ENCODE data around the gene OR5M3. TPM values are rescaled to one million over a fixed set of nuclear protein-coding genes. Genes with fewer than 3 reads are reported as not detected.

Gene OR5M3
- polyA plus RNA-seq, 1 of the 3 experiments (the other 2 are of a cell fraction), result not detected

DNA sequence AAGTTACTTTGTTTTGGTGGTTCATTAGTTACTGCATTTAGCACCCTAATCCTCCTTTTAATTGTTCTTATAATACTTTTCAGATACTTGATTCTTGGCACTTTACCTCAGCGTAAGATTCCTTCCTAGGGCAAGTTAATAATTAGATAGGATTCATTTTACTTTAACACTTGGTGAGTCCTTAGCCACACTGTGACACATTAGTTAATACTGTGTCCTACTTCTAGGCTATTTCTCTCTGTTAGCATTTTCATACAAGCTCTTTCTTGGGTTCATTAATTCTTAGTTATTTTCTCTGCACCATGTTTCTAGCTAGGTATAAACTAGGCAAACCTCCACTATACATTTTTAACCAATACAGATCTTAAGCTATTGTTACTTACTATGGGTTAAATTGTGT, 16.1 kb downstream of the OR5M3 start:
- no peaks in the 10 kb centered on the region for H4K20me1 ChIP-seq (ENCODE audit: insufficient read depth)
- ChIA-PET CTCF (no interaction called here), POLR2A (no interaction called here)
- H3K36me3 ChIP-seq (replicated peaks in 1 of 2; ENCODE audit: control insufficient read depth in 1 of 2, insufficient read depth in 2 of 2, low read length in 1 of 2), result no peaks in the 10 kb centered on the region
- no peak for DNase-seq
- no peaks in the 10 kb centered on the region for H3K9me2 ChIP-seq
- no peak overlapping the region for H3K4me3 ChIP-seq (ENCODE audit: low read depth in 2 of 2, low read length in 1 of 2)
- no peaks in the 10 kb centered on the region for H3K27me3 ChIP-seq (ENCODE audit: insufficient read depth)
- H3K9me3 ChIP-seq, result no peaks in the 10 kb centered on the region
- no peak overlapping the region for H3K4me2 ChIP-seq
- TF ChIP-seq MAX (IDR thresholded peaks at IDR 0.05; ENCODE audit: low read depth) (no peak), RXRA (IDR thresholded peaks at IDR 0.05; ENCODE audit: borderline replicate concordance, low read depth) (no peak), GATA2 (CRISPR knock-in tag; IDR thresholded peaks at IDR 0.05) (no peak), ZBTB33 (IDR thresholded peaks at IDR 0.05; ENCODE audit: borderline replicate concordance, low read depth) (no peak), NRF1 (IDR thresholded peaks at IDR 0.05; ENCODE audit: low read depth, low read length) (no peak)
- no peak overlapping the region for H3K27ac ChIP-seq (ENCODE audit: low read depth in 2 of 2, low read length in 1 of 2)
- no peak overlapping the region for H2AFZ ChIP-seq (ENCODE audit: low read depth)
- no peaks in the 10 kb centered on the region for H3K79me2 ChIP-seq (ENCODE audit: insufficient read depth)
- no peaks in the 10 kb centered on the region for H3K4me1 ChIP-seq (ENCODE audit: control insufficient read depth in 1 of 2, insufficient read depth in 2 of 2, low read depth in 1 of 2, low read length in 1 of 2)
- 3% methylated on average over 1 of the region's 1 CpG for WGBS (ENCODE audit: low lambda C conversion rate)
- no peaks in the 10 kb centered on the region for H3F3A ChIP-seq (replicated peaks; ENCODE audit: insufficient read depth)
- H3K9ac ChIP-seq, result no peak overlapping the region

GRCh38 chr11:56453521-56453920, 19.6 kb downstream of the OR5M3 start:
- H3K9me2 ChIP-seq, result no peaks in the 10 kb centered on the region
- CTCF ChIA-PET, result no interaction called here
- no peak overlapping the region for H3K27ac ChIP-seq (ENCODE audit: low read depth in 2 of 2, low read length in 1 of 2)
- H3K9ac ChIP-seq, result no peak overlapping the region
- H3K79me2 ChIP-seq (ENCODE audit: insufficient read depth), result no peaks in the 10 kb centered on the region
- no peaks in the 10 kb centered on the region for H3K27me3 ChIP-seq (ENCODE audit: insufficient read depth)
- H3K4me3 ChIP-seq (ENCODE audit: low read depth in 2 of 2, low read length in 1 of 2), result no peak overlapping the region
- H3K4me1 ChIP-seq (ENCODE audit: control insufficient read depth in 1 of 2, insufficient read depth in 2 of 2, low read depth in 1 of 2, low read length in 1 of 2), result no peaks in the 10 kb centered on the region
- 0% methylated on average over 4 of the region's 4 CpGs for WGBS (ENCODE audit: low lambda C conversion rate)
- no peak overlapping the region for H3K4me2 ChIP-seq
- no peaks in the 10 kb centered on the region for H4K20me1 ChIP-seq (ENCODE audit: insufficient read depth)
- no peaks in the 10 kb centered on the region for H3F3A ChIP-seq (replicated peaks; ENCODE audit: insufficient read depth)
- DNase-seq, result no peak
- H3K9me3 ChIP-seq, result no peaks in the 10 kb centered on the region
- POLR2A ChIA-PET, result no interaction called here
- H3K36me3 ChIP-seq (replicated peaks in 1 of 2; ENCODE audit: control insufficient read depth in 1 of 2, insufficient read depth in 2 of 2, low read length in 1 of 2), result no peaks in the 10 kb centered on the region
- no peak overlapping the region for H2AFZ ChIP-seq (ENCODE audit: low read depth)
- TF ChIP-seq CHD2 (IDR thresholded peaks at IDR 0.05; ENCODE audit: low read length, partially characterized antibody), result no peak
- TF ChIP-seq NFIC (IDR thresholded peaks at IDR 0.05; ENCODE audit: borderline replicate concordance), result no peak
- no peak for TF ChIP-seq TEAD4 (IDR thresholded peaks at IDR 0.05; ENCODE audit: borderline replicate concordance, insufficient read depth)
- TF ChIP-seq YY1 (IDR thresholded peaks at IDR 0.05; ENCODE audit: low read depth), result no peak
- no peak for TF ChIP-seq FOXM1 (IDR thresholded peaks at IDR 0.05; ENCODE audit: low read depth)
- TF ChIP-seq ELF1 (IDR thresholded peaks at IDR 0.05), result no peak
- no peak for TF ChIP-seq USF2 (IDR thresholded peaks at IDR 0.05; ENCODE audit: borderline replicate concordance, low read depth, low read length)
- no peak for TF ChIP-seq NRF1 (IDR thresholded peaks at IDR 0.05; ENCODE audit: low read depth, low read length)
- TF ChIP-seq GABPA (IDR thresholded peaks at IDR 0.05; ENCODE audit: low read depth), result no peak
- no peak for TF ChIP-seq REST (IDR thresholded peaks at IDR 0.05; ENCODE audit: low read depth, low read length)
- TF ChIP-seq RXRA (IDR thresholded peaks at IDR 0.05; ENCODE audit: borderline replicate concordance, low read depth), result no peak
- TF ChIP-seq, protein P1, sequence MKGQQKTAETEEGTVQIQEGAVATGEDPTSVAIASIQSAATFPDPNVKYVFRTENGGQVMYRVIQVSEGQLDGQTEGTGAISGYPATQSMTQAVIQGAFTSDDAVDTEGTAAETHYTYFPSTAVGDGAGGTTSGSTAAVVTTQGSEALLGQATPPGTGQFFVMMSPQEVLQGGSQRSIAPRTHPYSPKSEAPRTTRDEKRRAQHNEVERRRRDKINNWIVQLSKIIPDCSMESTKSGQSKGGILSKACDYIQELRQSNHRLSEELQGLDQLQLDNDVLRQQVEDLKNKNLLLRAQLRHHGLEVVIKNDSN (IDR thresholded peaks at IDR 0.05; ENCODE audit: borderline replicate concordance, low read depth), result no peak
- TF ChIP-seq MEF2A (IDR thresholded peaks at IDR 0.05; ENCODE audit: borderline replicate concordance, low read depth), result no peak
- TF ChIP-seq, protein P2, sequence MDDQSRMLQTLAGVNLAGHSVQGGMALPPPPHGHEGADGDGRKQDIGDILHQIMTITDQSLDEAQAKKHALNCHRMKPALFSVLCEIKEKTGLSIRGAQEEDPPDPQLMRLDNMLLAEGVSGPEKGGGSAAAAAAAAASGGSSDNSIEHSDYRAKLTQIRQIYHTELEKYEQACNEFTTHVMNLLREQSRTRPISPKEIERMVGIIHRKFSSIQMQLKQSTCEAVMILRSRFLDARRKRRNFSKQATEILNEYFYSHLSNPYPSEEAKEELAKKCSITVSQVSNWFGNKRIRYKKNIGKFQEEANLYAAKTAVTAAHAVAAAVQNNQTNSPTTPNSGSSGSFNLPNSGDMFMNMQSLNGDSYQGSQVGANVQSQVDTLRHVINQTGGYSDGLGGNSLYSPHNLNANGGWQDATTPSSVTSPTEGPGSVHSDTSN (IDR thresholded peaks at IDR 0.05), result no peak
- no peak for TF ChIP-seq EP300 (IDR thresholded peaks at IDR 0.05; ENCODE audit: borderline replicate concordance in 1 of 2, low read depth in 1 of 2, low read length in 1 of 2)
- no peak for TF ChIP-seq RCOR1 (IDR thresholded peaks at IDR 0.05; ENCODE audit: low read length)

All from SK-N-SH (cell line).